Stimulated activated CD8-positive, alpha-beta memory T cell treated with anti-CD3 and anti-CD28 coated beads, Interleukin-7, amount 100 ng/mL, for 48 hours (primary cell): ENCODE measurements around the gene DNAAF8.
"Not testable (repeated sequence)": the region's sequence is repeated elsewhere in the genome, so short reads cannot be mapped to it uniquely, and the experiment has no call there.

Experiments used
- DNase-seq, 2 donors: peaks; one replicate each; pipeline ENCODE4 v3.0.0-alpha.2; 2020; ENCODE audit warnings: low read depth in 1 of 2; ENCODE audit errors: extremely low read depth in 1 of 2

DNAAF8 gene

DNA sequence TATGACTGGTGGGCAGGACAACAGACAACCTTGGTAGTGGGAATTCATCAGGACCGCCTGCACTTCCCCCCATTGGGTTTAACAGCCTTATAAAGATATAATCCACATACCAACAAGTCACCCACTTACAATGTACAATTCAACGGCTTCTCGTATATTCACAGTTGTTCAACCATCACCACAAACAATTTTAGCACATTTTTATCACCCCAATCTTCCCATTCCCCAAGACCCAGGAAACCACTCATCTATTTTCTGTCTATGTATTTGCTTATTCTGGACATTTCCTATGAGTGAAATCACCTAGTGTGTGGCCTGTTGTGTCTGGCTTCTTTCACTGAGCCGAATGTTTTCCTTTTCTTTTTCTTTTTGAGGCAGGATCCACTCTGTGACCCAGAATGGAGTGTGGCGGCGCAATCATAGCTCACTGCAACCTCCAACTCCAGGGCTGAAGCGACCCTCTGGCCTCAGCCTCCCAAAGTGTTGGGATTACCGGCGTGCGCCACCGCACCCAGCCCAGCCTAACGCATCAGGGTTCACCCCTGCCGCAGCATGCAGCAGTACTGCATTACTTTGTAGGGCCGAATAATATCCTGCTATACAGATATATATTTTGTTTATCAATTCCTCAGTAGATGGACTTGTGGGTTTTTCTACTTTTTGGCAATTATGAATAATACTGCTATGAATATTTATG lies 11.1 kb upstream of the DNAAF8 start:
- DNase-seq, result no peak

- DNase-seq, result no peak
Measured at GRCh38 chr16:4724661-4725270, 9.6 kb upstream of the DNAAF8 start.

DNA sequence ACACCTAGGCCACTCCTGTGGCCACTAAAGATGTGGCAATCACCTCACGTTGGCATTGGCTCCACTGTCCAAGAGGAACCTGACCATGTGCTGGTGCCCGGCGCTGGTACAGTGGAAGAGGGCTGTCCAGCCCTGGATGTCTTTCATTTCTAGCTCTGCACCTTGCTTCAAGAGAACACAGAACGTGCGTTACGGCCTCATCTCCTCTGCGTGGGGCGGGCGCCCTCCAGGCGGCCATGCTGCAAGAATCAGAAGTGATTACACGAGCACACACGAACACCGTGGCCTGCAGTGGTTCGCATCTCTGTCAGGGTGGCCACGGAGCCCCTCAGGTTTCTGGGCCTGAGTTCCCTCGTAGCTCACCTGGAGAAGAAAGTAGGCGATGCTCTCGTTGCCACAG lies 7.7 kb upstream of the DNAAF8 start:
- no peak for DNase-seq

DNA sequence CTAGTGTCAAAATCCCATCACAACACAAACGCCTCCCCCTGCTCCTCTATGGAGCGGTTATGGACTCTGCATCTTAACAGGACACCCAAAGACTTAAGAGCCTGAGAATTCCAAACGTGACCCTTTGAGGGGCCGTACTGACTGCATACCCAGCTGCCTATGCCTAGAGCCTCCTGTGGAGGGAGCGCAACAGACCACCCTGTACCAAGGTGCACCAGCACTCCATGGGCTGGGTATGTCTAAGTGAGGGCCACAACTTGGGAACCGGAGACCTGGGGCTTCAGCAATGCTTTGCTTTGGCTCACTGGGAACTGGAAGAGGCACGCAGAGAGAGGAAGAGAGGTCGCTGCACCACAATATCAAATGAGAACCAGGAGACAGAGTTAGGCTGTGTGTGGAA lies 5.7 kb upstream of the DNAAF8 start:
- DNase-seq, result no peak

DNA sequence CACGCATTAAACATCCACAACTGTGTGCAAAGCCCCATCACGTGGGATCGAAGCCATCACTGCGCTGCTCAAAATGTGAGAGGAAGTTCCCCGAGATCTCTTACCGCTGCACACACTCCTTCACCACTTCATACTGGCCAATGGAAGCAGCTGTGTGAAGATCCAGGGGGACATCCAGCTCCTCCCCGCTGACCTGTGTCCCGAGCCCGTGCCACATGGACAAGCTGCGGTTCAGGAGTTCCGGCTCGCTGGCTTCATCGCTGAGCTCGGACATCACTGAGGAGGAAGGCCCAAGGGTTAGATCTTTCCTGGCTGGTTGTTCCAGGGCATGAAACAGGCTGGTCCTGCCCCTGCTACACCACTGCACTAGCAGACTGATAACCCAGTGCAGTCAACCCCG lies 4.5 kb upstream of the DNAAF8 start:
- DNase-seq, result no peak

- no peak for DNase-seq
Measured at GRCh38 chr16:4733211-4733742, 1.1 kb upstream of the DNAAF8 start.

- no peak for DNase-seq
Measured at GRCh38 chr16:4733747-4734062, 632 bp upstream of the DNAAF8 start.

- peak; percentile 84 to 92 for DNase-seq
Measured at GRCh38 chr16:4734730-4735535, 596 bp downstream of the DNAAF8 start.

GRCh38 chr16:4736546-4736945 lies 2.2 kb downstream of the DNAAF8 start:
- DNase-seq, result no peak

DNA sequence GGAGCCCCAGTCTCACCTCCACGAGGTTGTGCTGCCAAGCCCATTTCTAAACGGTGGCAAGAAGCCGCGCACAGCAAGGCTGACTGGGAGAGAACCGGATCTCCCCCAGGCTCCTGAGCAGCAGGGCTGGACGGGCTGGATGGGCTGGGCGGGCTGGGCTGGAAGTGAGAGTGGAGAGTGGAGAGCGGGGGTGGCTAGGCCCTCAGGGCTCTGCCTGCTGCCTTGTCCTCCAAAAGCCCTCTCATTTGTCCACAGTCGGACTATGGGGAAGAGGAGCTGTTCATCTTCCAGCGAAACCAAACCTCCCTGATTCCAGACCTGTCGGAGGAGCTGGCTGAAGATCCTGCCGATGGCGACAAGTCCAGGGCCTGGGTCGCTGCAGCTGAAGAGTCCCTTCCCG lies 3.2 kb downstream of the DNAAF8 start:
- DNase-seq, result no peak

DNA sequence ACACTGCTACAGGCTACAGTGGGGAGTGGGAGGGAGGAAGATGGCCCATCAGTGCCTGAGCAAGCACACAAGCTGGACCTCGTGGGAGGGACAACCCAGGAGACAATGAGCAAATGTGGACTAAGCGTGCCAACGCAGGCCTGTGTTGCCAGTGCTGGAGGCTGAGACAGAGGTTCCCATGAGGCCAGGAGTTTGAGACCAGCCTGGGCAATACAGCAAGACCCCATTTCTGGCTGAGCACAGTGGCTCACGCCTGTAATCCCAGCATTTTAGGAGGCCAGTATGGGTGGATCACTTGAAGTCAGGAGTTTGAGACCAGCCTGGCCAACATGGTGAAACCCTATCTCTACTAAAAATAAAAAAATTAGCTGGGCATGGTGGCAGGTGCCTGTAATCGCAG lies 4.0 kb downstream of the DNAAF8 start:
- not testable (repeated sequence) for DNase-seq

- DNase-seq, result no peak
Measured at GRCh38 chr16:4743226-4743878, 9.0 kb downstream of the DNAAF8 start.

DNA sequence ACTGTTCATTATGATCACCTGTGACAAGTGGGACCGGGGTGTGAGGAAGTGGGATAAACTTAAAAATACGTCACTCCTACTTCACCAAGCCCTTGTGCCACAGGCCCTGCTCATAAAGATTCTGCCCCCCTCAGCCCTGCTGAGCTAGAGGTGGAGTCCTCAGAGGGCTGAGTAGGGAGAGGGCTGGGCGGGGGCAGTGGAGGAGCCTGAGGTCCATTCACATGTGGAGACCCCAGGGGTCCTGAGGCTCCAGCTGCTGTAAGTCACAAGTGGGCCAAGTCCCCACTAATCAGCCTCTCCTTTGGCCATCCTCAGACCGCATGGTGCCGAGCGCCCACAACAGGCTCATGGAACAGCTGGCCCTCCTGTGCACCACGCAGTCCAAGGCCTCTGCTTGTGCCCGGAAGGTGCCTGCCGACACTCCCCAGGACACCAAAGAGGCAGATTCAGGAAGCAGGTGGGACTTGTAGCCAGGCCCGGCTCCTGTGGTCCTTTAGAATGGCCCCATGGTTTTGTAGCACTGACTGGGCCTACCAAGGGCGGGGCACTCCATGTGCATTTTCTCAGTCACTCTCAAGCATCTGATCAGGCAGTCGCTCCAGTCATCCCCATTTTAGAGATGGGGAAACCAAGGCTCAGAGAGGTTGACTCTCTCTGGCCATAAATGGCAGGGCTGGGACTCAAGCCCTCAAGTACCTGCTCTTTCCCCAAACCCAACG lies 10.4 kb downstream of the DNAAF8 start:
- DNase-seq, result no peak

DNA sequence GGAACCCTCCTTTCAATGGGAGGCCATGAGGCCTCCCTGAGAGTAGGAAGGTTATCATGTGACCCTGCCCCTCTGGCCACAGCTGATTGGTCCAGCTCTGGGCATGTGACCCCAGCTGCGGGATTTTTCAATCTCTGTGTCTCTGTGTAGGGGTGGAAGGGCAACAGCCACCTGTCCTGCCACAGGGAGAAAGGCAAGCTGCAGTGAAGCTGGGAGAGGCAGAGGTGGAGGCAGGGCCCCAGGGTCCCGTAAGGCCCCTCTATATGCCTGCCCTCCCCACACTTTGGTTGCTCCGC lies 10.9 kb downstream of the DNAAF8 start:
- no peak for DNase-seq

- no peak for DNase-seq
Measured at GRCh38 chr16:4746215-4746614, 11.9 kb downstream of the DNAAF8 start.

DNA sequence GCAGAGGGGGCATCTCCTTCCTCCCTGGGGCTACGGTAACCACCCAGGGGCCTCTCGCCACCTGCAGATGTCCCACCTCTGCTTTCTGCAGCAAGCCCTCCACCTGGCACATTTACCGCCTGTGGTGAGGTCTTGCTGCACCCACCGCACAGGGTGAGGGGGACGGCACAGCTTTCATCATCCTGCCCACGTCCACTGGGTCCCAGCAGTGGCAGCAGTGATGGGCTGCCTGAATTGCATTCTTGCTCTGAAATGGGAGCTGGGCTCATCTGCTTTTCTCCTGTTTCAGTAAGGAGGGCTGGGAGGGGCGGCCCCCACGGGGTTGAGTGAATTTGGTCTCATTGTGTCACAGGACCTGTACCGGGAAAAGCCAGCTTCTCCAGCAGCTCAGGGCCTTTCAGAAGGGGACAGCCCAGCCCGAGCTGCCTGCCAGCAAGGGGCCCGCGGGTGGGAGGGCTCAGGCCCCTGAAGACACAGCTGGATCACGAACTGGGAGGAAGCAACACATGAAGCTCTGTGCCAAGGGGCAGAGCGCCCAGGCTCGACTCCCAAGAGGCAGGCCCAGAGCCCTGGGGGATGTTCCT lies 12.7 kb downstream of the DNAAF8 start:
- no peak for DNase-seq

DNA sequence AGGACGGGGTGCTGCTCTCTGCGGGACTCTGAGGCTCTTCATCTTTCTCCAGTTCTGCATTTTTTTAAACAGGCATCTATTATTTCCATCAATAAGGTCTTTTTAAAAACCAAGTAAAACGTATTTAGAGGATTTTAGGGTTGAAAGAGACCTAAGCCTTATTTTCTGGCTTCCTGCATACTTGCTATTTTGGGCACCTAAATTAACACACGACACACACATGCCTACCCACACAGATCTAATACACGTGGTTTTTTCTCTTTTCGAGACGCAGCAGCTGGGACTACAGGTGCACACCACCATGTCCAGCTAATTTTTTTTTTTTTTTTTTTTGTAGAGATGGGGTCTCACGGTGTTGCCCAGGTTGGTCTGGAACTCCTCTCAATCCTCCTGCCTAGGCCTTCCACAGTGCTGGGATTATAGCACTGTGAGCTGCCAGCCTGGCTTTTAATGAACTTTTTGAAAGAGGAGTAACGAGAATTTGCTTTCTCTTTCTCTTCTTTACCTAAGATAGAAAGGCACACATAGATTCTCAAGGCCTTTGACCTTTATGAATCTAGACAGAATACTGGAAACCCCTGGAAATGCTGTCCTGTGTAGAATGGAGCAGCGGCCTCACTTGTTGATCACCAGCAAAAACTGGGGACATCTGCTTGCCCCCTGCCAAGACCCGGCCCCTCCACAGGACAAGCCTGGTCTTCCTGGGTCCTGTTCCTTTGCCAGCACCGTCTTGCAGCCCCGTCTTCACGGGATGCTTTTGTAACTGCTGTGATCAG lies 13.8 kb downstream of the DNAAF8 start:
- DNase-seq, result no peak

GRCh38 chr16:4748682-4749411 lies 14.5 kb downstream of the DNAAF8 start:
- no peak for DNase-seq

GRCh38 chr16:4749700-4750257 lies 15.4 kb downstream of the DNAAF8 start:
- DNase-seq, result no peak
